ENCODE data around the gene CTAGE15. TPM values are rescaled to one million over a fixed set of nuclear protein-coding genes. Genes with fewer than 3 reads are reported as not detected.
"Not testable (repeated sequence)": the region's sequence is repeated elsewhere in the genome, so short reads cannot be mapped to it uniquely, and the experiment has no call there.

The CTAGE15 gene
- total RNA-seq, 2 experiments from 2014 or later, result not detected

DNA sequence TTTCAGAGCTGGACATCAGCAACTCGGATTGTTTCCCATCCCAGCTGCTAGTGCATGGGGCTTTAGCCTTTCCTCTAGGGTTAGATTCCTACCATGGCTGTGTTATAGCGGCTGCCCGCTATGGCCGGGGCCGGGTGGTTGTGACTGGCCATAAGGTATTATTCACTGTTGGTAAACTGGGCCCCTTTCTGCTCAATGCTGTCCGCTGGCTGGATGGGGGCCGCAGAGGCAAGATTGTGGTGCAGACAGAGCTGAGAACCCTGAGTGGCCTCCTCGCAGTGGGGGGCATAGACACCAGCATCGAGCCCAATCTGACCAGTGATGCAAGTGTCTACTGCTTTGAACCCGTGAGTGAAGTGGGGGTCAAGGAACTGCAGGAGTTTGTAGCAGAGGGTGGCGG, 26.5 kb downstream of the CTAGE15 start:
- H2AFZ ChIP-seq (ENCODE audit: low read length); H4K20me1 ChIP-seq (ENCODE audit: insufficient read depth, low read length); CTCF ChIA-PET (ENCODE audit: unreplicated experiment); POLR2A ChIA-PET; H3K4me2 ChIP-seq (ENCODE audit: low read length); intact Hi-C loops (cut with micrococcal nuclease; ENCODE audit: unreplicated experiment); H3K4me3 ChIP-seq (ENCODE audit: low read depth, low read length, poor library complexity, severe bottlenecking); H3K27ac ChIP-seq (ENCODE audit: low read depth, low read length, poor library complexity, severe bottlenecking); H3K9me3 ChIP-seq (ENCODE audit: low read length); H3K4me1 ChIP-seq (ENCODE audit: insufficient read depth, low read length, poor library complexity, severe bottlenecking); H3K79me2 ChIP-seq (ENCODE audit: insufficient read depth, low read depth, low read length); H3K9me2 ChIP-seq (ENCODE audit: insufficient read depth, low read length); BruUV-seq (replicated peaks); H3K36me3 ChIP-seq (ENCODE audit: insufficient read depth, low read length); DNase-seq (ENCODE audit: low spot score): not testable (repeated sequence)

DNA sequence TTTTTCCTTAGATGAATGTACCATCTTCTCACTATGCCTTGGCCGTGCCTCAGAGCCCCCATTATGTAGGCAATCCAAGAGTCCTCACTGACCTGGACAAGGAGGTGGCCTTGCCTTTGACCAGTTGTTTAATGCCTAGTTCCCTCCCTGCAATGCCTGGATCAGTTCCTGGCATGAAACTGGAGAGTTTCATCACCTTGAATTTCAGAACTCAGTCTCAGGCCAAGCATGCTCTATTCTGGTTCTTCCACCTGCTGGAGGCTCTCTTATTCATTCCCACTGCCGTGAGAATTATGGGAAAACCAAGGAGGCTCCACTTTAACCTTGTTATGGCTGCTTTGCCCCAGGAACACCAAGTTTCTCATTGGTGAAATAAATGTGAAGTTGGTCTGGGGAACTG, 31.9 kb downstream of the CTAGE15 start:
- H3K9me3 ChIP-seq (ENCODE audit: low read length); POLR2A ChIA-PET; DNase-seq (ENCODE audit: low spot score); H3K4me1 ChIP-seq (ENCODE audit: insufficient read depth, low read length, poor library complexity, severe bottlenecking); BruUV-seq (replicated peaks); H3K4me3 ChIP-seq (ENCODE audit: low read depth, low read length, poor library complexity, severe bottlenecking); H2AFZ ChIP-seq (ENCODE audit: low read length); H3K36me3 ChIP-seq (ENCODE audit: insufficient read depth, low read length); H3K9me2 ChIP-seq (ENCODE audit: insufficient read depth, low read length); H3K4me2 ChIP-seq (ENCODE audit: low read length); H4K20me1 ChIP-seq (ENCODE audit: insufficient read depth, low read length); intact Hi-C loops (cut with micrococcal nuclease; ENCODE audit: unreplicated experiment); H3K27ac ChIP-seq (ENCODE audit: low read depth, low read length, poor library complexity, severe bottlenecking); H3K79me2 ChIP-seq (ENCODE audit: insufficient read depth, low read depth, low read length); CTCF ChIA-PET (ENCODE audit: unreplicated experiment): not testable (repeated sequence)

DNA sequence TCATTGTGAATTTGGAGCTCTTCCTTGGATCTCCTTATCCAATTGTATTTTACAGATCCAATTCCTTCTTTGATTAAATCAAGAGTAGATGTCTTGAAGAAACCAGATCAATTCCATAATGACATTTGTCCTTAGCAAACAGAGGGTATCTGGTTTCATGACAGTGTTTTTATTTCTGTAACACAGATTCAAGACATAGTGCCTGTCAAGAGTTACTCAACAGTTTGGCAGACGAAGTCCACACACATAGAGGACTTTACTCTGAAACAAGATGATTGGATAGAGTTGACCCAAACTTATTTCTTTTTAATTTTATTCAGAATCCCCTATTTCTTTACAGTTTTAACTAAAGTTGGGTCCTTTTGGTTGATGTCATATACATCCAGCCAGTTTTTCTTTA, 34.5 kb downstream of the CTAGE15 start:
- H3K9me2 ChIP-seq (ENCODE audit: insufficient read depth, low read length); H2AFZ ChIP-seq (ENCODE audit: low read length); H3K36me3 ChIP-seq (ENCODE audit: insufficient read depth, low read length); H3K4me1 ChIP-seq (ENCODE audit: insufficient read depth, low read length, poor library complexity, severe bottlenecking); H3K27ac ChIP-seq (ENCODE audit: low read depth, low read length, poor library complexity, severe bottlenecking); H4K20me1 ChIP-seq (ENCODE audit: insufficient read depth, low read length); intact Hi-C loops (cut with micrococcal nuclease; ENCODE audit: unreplicated experiment); H3K4me3 ChIP-seq (ENCODE audit: low read depth, low read length, poor library complexity, severe bottlenecking); H3K4me2 ChIP-seq (ENCODE audit: low read length); H3K79me2 ChIP-seq (ENCODE audit: insufficient read depth, low read depth, low read length); CTCF ChIA-PET (ENCODE audit: unreplicated experiment); DNase-seq (ENCODE audit: low spot score); POLR2A ChIA-PET; BruUV-seq (replicated peaks); H3K9me3 ChIP-seq (ENCODE audit: low read length): not testable (repeated sequence)

DNA sequence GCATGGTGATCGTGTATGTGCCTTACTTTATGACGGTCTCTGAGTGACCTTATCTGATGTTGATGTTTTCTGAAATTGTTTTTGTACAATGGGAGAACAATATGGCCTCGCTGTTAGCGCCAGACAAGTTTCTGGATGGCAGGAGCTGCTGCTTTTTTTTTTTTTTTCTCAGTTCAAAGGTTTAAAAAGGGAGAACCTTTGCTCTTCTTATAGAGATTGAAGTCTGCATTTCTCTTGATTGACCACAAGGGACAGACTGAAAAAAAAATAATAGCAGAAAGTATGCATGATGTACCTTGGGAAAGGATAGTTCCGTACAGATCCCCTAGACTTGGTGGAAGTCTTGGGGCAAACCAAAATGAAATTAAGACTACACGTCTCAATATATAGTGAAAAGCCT, 43.9 kb downstream of the CTAGE15 start:
- H3K4me3 ChIP-seq (ENCODE audit: low read depth, low read length, poor library complexity, severe bottlenecking); POLR2A ChIA-PET; intact Hi-C loops (cut with micrococcal nuclease; ENCODE audit: unreplicated experiment); H3K4me1 ChIP-seq (ENCODE audit: insufficient read depth, low read length, poor library complexity, severe bottlenecking); DNase-seq (ENCODE audit: low spot score); H3K36me3 ChIP-seq (ENCODE audit: insufficient read depth, low read length); H3K9me2 ChIP-seq (ENCODE audit: insufficient read depth, low read length); H3K4me2 ChIP-seq (ENCODE audit: low read length); CTCF ChIA-PET (ENCODE audit: unreplicated experiment); H3K79me2 ChIP-seq (ENCODE audit: insufficient read depth, low read depth, low read length); H4K20me1 ChIP-seq (ENCODE audit: insufficient read depth, low read length); H3K9me3 ChIP-seq (ENCODE audit: low read length); BruUV-seq (replicated peaks); H3K27ac ChIP-seq (ENCODE audit: low read depth, low read length, poor library complexity, severe bottlenecking); H2AFZ ChIP-seq (ENCODE audit: low read length): not testable (repeated sequence)

DNA sequence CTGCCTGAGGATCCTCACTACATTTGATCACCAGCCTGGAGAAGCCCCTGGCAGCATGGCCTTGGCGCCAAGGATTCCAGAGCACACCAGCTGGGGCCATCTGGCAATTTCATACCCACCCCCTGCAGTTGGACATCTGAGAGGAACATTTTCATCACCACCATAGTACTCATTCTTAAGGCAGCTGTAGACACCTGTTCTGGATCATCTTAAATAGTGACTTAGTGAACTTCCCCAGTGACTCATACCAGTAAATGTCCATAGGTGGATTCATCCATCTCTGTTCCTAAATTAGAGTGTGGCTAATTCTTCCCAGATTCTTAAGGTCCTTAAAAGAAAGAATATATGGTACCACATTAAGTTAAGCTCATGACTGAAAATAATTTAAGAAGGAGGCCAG, 45.6 kb downstream of the CTAGE15 start:
- H3K4me2 ChIP-seq (ENCODE audit: low read length); intact Hi-C loops (cut with micrococcal nuclease; ENCODE audit: unreplicated experiment); BruUV-seq (replicated peaks); CTCF ChIA-PET (ENCODE audit: unreplicated experiment); H2AFZ ChIP-seq (ENCODE audit: low read length); H3K79me2 ChIP-seq (ENCODE audit: insufficient read depth, low read depth, low read length); H4K20me1 ChIP-seq (ENCODE audit: insufficient read depth, low read length); H3K27ac ChIP-seq (ENCODE audit: low read depth, low read length, poor library complexity, severe bottlenecking); H3K4me3 ChIP-seq (ENCODE audit: low read depth, low read length, poor library complexity, severe bottlenecking); H3K9me2 ChIP-seq (ENCODE audit: insufficient read depth, low read length); H3K36me3 ChIP-seq (ENCODE audit: insufficient read depth, low read length); DNase-seq (ENCODE audit: low spot score); H3K9me3 ChIP-seq (ENCODE audit: low read length); H3K4me1 ChIP-seq (ENCODE audit: insufficient read depth, low read length, poor library complexity, severe bottlenecking); POLR2A ChIA-PET: not testable (repeated sequence)

DNA sequence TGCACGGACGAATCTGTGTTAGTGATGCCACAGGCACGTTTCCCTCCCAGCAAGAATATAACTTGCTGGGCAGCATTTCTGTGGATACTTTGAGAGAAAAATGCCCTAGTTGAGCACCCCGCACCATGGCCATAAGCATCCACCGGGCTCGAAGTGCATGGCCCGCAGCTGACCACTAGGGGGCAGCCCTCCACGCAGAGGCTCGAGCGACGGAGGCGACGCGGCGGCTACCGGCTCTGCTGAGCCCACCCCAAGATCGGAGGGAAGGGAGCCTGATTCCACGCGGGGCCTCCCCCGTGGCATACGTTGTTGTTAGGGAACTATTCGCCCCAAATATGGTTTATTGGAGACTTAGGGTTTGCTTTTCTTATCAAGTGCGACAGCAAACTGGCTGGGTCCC, 48.5 kb downstream of the CTAGE15 start:
- H3K4me3 ChIP-seq (ENCODE audit: low read depth, low read length, poor library complexity, severe bottlenecking); H3K4me1 ChIP-seq (ENCODE audit: insufficient read depth, low read length, poor library complexity, severe bottlenecking); H3K9me2 ChIP-seq (ENCODE audit: insufficient read depth, low read length); POLR2A ChIA-PET; BruUV-seq (replicated peaks); DNase-seq (ENCODE audit: low spot score); H2AFZ ChIP-seq (ENCODE audit: low read length); H4K20me1 ChIP-seq (ENCODE audit: insufficient read depth, low read length); H3K79me2 ChIP-seq (ENCODE audit: insufficient read depth, low read depth, low read length); intact Hi-C loops (cut with micrococcal nuclease; ENCODE audit: unreplicated experiment); H3K36me3 ChIP-seq (ENCODE audit: insufficient read depth, low read length); H3K27ac ChIP-seq (ENCODE audit: low read depth, low read length, poor library complexity, severe bottlenecking); H3K9me3 ChIP-seq (ENCODE audit: low read length); CTCF ChIA-PET (ENCODE audit: unreplicated experiment); H3K4me2 ChIP-seq (ENCODE audit: low read length): not testable (repeated sequence)

DNA sequence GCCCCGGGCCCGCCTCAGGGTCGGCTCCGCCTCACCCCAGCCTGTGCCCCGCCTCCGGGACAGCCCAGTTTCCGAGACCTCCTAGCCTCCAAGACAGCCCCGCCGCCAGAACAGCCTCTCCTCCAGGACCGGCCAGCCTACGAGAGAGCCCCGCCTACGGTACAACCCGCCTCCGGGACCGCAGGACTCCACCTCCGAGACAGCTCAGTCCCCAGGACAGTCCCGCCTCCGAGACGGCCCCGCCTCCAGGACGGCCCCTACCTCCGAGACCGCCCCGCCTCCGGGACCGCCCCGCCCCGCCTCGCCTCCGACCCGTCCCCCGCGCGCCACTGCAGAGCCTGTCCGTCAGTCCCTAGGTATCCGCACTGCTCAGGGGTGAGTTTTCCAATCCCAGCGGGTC, 49.0 kb downstream of the CTAGE15 start, which contains the start of gene TCAF2:
TCAF2 (plus strand) TSS at position 329 of the 400 bp plus-strand sequence.
- H3K9me3 ChIP-seq (ENCODE audit: low read length); H3K4me3 ChIP-seq (ENCODE audit: low read depth, low read length, poor library complexity, severe bottlenecking); DNase-seq (ENCODE audit: low spot score); H4K20me1 ChIP-seq (ENCODE audit: insufficient read depth, low read length); H3K9me2 ChIP-seq (ENCODE audit: insufficient read depth, low read length); H2AFZ ChIP-seq (ENCODE audit: low read length); H3K27ac ChIP-seq (ENCODE audit: low read depth, low read length, poor library complexity, severe bottlenecking); H3K36me3 ChIP-seq (ENCODE audit: insufficient read depth, low read length); CTCF ChIA-PET (ENCODE audit: unreplicated experiment); intact Hi-C loops (cut with micrococcal nuclease; ENCODE audit: unreplicated experiment); POLR2A ChIA-PET; H3K4me2 ChIP-seq (ENCODE audit: low read length); H3K4me1 ChIP-seq (ENCODE audit: insufficient read depth, low read length, poor library complexity, severe bottlenecking); H3K79me2 ChIP-seq (ENCODE audit: insufficient read depth, low read depth, low read length); BruUV-seq (replicated peaks): not testable (repeated sequence)
